A673 (cell line): ENCODE data around the gene WRAP53. TPM values are rescaled to one million over a fixed set of nuclear protein-coding genes. Genes with fewer than 3 reads are reported as not detected.

Experiments
- BruUV-seq: library from RNA; stranded (reverse); fragments of 400-500 nt; replicated peaks from 2 replicates; lab custom pipeline; 2021; lab: Mats Ljungman, UMichigan
- CTCF ChIA-PET: fragments of 300-600 bp; sonication (Branson Sonifier 250); formaldehyde crosslinking; loops from one replicate; lab custom pipeline; 2022; ENCODE audit warnings: antibody characterized with exemption; lab: Charles Lee
- POLR2A ChIA-PET: fragments of 300-600 bp; sonication (Branson Sonifier 250); formaldehyde crosslinking; loops from one replicate; lab custom pipeline; 2022; ENCODE audit warnings: antibody characterized with exemption; ENCODE audit not compliant: low non-redundant PET; lab: Charles Lee
- DNase-seq: peaks from one replicate; pipeline ENCODE4 v3.0.0-alpha.2; 2015; ENCODE audit warnings: low spot score
- H3K27ac ChIP-seq: fragments of 200-600 bp; sonication (generic); 2 replicates; pipeline ENCODE4 v1.5.1; 2016; ENCODE audit warnings: mixed run types, low read depth, mild to moderate bottlenecking, mixed read lengths, antibody characterized with exemption, low read length; ENCODE audit not compliant: poor library complexity, severe bottlenecking
- H3K27me3 ChIP-seq: fragments of 200-600 bp; sonication (generic); replicated peaks from 2 replicates; pipeline ENCODE4 v1.6.1; 2017; ENCODE audit warnings: mixed run types, low read depth, mild to moderate bottlenecking, mixed read lengths, antibody characterized with exemption, low read length; ENCODE audit not compliant: insufficient read depth, poor library complexity
- H3K36me3 ChIP-seq: fragments of 200-600 bp; sonication (generic); 2 replicates; pipeline ENCODE4 v1.6.1; 2016; ENCODE audit warnings: mixed run types, mild to moderate bottlenecking, mixed read lengths, antibody characterized with exemption, low read length; ENCODE audit not compliant: insufficient read depth, poor library complexity, severe bottlenecking
- H3K4me1 ChIP-seq: fragments of 200-600 bp; sonication (generic); 2 replicates; pipeline ENCODE4 v1.6.1; 2017; ENCODE audit warnings: mixed run types, mild to moderate bottlenecking, mixed read lengths, antibody characterized with exemption, low read length; ENCODE audit not compliant: insufficient read depth, poor library complexity, severe bottlenecking
- H3K4me3 ChIP-seq: fragments of 200-600 bp; sonication (generic); 2 replicates; pipeline ENCODE4 v1.5.1; 2016; ENCODE audit warnings: low read depth, mixed run types, mild to moderate bottlenecking, mixed read lengths, low read length; ENCODE audit not compliant: poor library complexity, severe bottlenecking
- H3K9me3 ChIP-seq: fragments of 200-600 bp; sonication (generic); 2 replicates; pipeline ENCODE4 v1.6.1; 2016; ENCODE audit warnings: mixed run types, low read depth, mild to moderate bottlenecking, mixed read lengths, antibody characterized with exemption, low read length; ENCODE audit not compliant: poor library complexity, severe bottlenecking
- EZH2 ChIP-seq: fragments of 200-600 bp; sonication (generic); IDR thresholded peaks from 2 replicates; pipeline ENCODE4 v1.6.1; 2017; ENCODE audit warnings: borderline replicate concordance, low read depth, mild to moderate bottlenecking, mixed read lengths, antibody characterized with exemption, low read length; ENCODE audit not compliant: poor library complexity, severe bottlenecking
- intact Hi-C: fragments of 100-400 bp; cut with micrococcal nuclease; formaldehyde crosslinking; loops from one replicate; pipeline ENCODE4 v1.10.0; 2022; ENCODE audit not compliant: unreplicated experiment
- total RNA-seq: library from RNA; stranded (reverse); gene quantifications from 2 replicates; pipeline ENCODE4 v1.2.3, GENCODE V29; 2021
- TF ChIP-seq, protein P1 (sequence below): fragments of 300-800, 200-600 bp; sonication (generic); conservative IDR thresholded peaks from 2 replicates; pipeline ENCODE4 v1.5.1; 2017; ENCODE audit warnings: low read depth, mild to moderate bottlenecking, antibody characterized with exemption, low read length, moderate library complexity, mixed read lengths

Gene WRAP53
- total RNA-seq, 1 experiment from 2014 or later: 42.2 TPM

- CTCF ChIA-PET: interaction anchor here (0.6 to 2.1 kb wide), 3 partner anchors 17 to 128 kb away, joined by 3 to 8 read pairs (median 5); partner anchors contain the start of genes MPDU1 and SENP3
- H3K36me3 ChIP-seq: peaks cover 3% of the 10 kb centered on the region
- H3K4me1 ChIP-seq: peaks cover 20% of the 10 kb centered on the region
- DNase-seq: no peak
- POLR2A ChIA-PET: interaction anchor here (0.5 to 0.7 kb wide), 2 partner anchors 75 to 175 kb away, joined by 3 to 14 read pairs; no protein-coding TSS in a partner anchor
- H3K27ac ChIP-seq: peak overlapping the region; percentile 80
- no peaks in the 10 kb centered on the region for H3K9me3 ChIP-seq
- peak overlapping the region; percentile 91 for H3K4me3 ChIP-seq
- no TSS peak for BruUV-seq
- intact Hi-C loops: loop anchor here (5.0 to 10.0 kb wide), 4 partner anchors 62 to 644 kb away; partner anchors contain the start of genes FGF11, MPDU1, SAT2 and SLC16A11
- no peaks in the 10 kb centered on the region for H3K27me3 ChIP-seq
- TF ChIP-seq, protein P1, sequence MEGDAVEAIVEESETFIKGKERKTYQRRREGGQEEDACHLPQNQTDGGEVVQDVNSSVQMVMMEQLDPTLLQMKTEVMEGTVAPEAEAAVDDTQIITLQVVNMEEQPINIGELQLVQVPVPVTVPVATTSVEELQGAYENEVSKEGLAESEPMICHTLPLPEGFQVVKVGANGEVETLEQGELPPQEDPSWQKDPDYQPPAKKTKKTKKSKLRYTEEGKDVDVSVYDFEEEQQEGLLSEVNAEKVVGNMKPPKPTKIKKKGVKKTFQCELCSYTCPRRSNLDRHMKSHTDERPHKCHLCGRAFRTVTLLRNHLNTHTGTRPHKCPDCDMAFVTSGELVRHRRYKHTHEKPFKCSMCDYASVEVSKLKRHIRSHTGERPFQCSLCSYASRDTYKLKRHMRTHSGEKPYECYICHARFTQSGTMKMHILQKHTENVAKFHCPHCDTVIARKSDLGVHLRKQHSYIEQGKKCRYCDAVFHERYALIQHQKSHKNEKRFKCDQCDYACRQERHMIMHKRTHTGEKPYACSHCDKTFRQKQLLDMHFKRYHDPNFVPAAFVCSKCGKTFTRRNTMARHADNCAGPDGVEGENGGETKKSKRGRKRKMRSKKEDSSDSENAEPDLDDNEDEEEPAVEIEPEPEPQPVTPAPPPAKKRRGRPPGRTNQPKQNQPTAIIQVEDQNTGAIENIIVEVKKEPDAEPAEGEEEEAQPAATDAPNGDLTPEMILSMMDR: no peak
- no peak for TF ChIP-seq EZH2
Observed at GRCh38 chr17:7688808-7689316, 585 bp downstream of the WRAP53 start.

- ChIA-PET POLR2A (no interaction called here), CTCF (no interaction called here)
- Histone ChIP-seq H3K9me3 (no peaks in the 10 kb centered on the region), H3K36me3 (peaks cover 11% of the 10 kb centered on the region), H3K4me3 (no peak overlapping the region), H3K27me3 (no peaks in the 10 kb centered on the region), H3K4me1 (no peaks in the 10 kb centered on the region), H3K27ac (no peak overlapping the region)
- no peak for DNase-seq
- TF ChIP-seq, protein P1: no peak
- no peak for TF ChIP-seq EZH2
- intact Hi-C loops: no loop called here
- BruUV-seq: no TSS peak
Observed at GRCh38 chr17:7695586-7695985, 7.3 kb downstream of the WRAP53 start.

GRCh38 chr17:7697828-7698588 is 9.7 kb downstream of the WRAP53 start:
- no peaks in the 10 kb centered on the region for H3K27me3 ChIP-seq
- TF ChIP-seq, protein P1: no peak
- no peak for TF ChIP-seq EZH2
- DNase-seq: no peak
- peaks cover 17% of the 10 kb centered on the region for H3K36me3 ChIP-seq
- BruUV-seq: no TSS peak
- H3K4me3 ChIP-seq: no peak overlapping the region
- H3K9me3 ChIP-seq: no peaks in the 10 kb centered on the region
- intact Hi-C loops: no loop called here
- ChIA-PET CTCF (interaction anchor here (1.0 kb wide), 1 partner anchor 15 kb away, joined by 4 read pairs; no protein-coding TSS in a partner anchor), POLR2A (no interaction called here)
- H3K27ac ChIP-seq: no peak overlapping the region
- H3K4me1 ChIP-seq: no peaks in the 10 kb centered on the region
